Fibroblast of the aortic adventitia (primary cell): ENCODE data around the gene ACE. TPM values are rescaled to one million over a fixed set of nuclear protein-coding genes. Genes with fewer than 3 reads are reported as not detected.

Experiments
- DNase-seq: peaks from one replicate; pipeline ENCODE4 v3.0.0-alpha.2; 2010; ENCODE audit warnings: low read depth
- H3K4me3 ChIP-seq: 2 replicates; pipeline ENCODE4 v1.5.1; 2011; ENCODE audit warnings: low read depth, mild to moderate bottlenecking, control low read depth, low read length, moderate library complexity
- total RNA-seq: library from RNA; depleted of rRNA; stranded (reverse); fragments of >200 nt; gene quantifications from 2 replicates; pipeline ENCODE4 v1.2.3, GENCODE V29; 2012; ENCODE audit warnings: low replicate concordance
- TF ChIP-seq, protein P1 (sequence below): IDR thresholded peaks from 2 replicates; pipeline ENCODE4 v1.5.1; 2011; ENCODE audit warnings: mild to moderate bottlenecking, low read length, control low read depth, inconsistent platforms; ENCODE audit not compliant: insufficient read depth

The ACE gene
- total RNA-seq, 1 donor, result 24.3 TPM

DNA sequence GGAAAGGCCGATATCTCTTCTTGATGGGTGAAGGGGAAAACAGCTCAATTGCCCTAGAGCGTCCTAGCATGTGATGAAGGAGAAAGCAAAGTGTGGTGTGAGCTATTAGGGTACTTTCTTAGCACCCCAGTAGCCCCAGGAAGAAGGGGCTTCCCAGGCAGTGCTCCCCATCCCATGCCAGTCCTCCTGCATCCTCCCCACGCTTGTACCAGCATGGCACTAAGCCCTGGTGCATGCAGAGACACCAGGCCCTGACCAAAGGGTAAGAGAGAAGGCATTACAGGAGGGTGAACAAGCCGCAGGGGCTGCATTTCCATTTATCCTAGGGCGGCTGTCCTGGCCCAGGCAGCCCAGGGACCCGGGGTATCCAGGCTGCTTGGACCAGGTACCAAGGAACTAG lies 33.8 kb upstream of the ACE start:
- TF ChIP-seq, protein P1, sequence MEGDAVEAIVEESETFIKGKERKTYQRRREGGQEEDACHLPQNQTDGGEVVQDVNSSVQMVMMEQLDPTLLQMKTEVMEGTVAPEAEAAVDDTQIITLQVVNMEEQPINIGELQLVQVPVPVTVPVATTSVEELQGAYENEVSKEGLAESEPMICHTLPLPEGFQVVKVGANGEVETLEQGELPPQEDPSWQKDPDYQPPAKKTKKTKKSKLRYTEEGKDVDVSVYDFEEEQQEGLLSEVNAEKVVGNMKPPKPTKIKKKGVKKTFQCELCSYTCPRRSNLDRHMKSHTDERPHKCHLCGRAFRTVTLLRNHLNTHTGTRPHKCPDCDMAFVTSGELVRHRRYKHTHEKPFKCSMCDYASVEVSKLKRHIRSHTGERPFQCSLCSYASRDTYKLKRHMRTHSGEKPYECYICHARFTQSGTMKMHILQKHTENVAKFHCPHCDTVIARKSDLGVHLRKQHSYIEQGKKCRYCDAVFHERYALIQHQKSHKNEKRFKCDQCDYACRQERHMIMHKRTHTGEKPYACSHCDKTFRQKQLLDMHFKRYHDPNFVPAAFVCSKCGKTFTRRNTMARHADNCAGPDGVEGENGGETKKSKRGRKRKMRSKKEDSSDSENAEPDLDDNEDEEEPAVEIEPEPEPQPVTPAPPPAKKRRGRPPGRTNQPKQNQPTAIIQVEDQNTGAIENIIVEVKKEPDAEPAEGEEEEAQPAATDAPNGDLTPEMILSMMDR, result no peak
- no peak for DNase-seq

DNA sequence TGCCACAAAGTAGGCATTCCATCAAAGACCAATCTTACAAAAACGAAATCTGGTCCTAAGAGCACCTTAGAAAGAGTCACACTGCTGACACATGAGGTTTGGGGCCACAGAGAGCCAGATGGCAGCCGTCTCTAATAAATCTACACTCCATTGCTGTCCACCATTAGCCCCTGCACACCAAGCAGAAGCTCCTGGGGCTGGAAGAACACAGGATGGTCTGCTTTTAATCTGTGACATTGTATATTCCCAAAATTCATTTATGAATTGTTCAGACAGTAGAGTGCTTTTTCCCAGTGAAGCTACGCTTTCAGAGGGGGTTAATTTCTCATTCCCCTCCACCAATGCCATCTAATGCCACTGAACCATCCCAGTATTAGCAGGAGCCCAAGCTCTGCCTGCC lies 32.4 kb upstream of the ACE start:
- DNase-seq, result no peak
- TF ChIP-seq, protein P1, result no peak
- no peak overlapping the region for H3K4me3 ChIP-seq

More for the DNA sequence above, 33.8 kb upstream of the ACE start:
- no peak overlapping the region for H3K4me3 ChIP-seq

DNA sequence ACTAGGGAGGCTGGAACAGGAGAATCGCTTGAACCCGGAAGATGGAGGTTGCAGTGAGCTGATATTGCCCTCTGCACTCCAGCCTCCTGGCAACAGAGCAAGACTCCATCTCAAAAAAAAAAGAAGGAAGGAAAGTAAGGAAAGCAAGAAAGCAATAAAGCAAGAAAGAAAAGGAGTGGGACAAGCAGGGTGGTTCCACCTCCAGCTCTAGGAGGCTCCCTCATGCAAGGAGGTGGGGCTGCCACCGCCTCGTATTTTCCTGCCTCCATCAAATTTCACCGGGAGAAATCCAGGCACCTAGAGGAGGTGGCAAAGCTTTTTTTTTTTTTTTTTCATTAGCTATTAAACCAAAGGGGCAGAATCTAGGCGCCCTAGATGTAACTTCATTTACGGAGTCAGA lies 31.8 kb upstream of the ACE start:
- TF ChIP-seq, protein P1, result no peak
- DNase-seq, result no peak
- H3K4me3 ChIP-seq, result peak overlapping the region; percentile 64

DNA sequence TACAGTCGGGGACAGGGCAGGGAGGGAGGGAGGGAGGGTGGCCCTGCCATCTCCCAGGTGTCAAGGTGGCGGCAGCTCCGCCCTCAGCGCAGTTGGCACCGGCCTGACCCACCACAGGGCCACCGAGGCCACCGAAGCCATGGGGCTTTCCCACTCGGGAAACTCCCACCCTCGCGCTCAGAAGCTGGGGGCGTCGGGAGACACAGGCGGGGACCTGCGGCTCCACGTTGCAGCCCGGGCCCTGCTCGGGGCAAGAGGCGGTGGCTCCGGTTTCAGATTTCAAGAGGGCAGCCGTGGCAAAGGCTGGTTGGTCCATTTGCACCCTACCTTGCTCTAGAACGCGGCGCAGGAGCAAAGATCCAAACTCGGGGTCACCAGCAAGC lies 31.3 kb upstream of the ACE start:
- DNase-seq, result no peak
- TF ChIP-seq, protein P1, result no peak
- H3K4me3 ChIP-seq, result peak overlapping the region; percentile 64

DNA sequence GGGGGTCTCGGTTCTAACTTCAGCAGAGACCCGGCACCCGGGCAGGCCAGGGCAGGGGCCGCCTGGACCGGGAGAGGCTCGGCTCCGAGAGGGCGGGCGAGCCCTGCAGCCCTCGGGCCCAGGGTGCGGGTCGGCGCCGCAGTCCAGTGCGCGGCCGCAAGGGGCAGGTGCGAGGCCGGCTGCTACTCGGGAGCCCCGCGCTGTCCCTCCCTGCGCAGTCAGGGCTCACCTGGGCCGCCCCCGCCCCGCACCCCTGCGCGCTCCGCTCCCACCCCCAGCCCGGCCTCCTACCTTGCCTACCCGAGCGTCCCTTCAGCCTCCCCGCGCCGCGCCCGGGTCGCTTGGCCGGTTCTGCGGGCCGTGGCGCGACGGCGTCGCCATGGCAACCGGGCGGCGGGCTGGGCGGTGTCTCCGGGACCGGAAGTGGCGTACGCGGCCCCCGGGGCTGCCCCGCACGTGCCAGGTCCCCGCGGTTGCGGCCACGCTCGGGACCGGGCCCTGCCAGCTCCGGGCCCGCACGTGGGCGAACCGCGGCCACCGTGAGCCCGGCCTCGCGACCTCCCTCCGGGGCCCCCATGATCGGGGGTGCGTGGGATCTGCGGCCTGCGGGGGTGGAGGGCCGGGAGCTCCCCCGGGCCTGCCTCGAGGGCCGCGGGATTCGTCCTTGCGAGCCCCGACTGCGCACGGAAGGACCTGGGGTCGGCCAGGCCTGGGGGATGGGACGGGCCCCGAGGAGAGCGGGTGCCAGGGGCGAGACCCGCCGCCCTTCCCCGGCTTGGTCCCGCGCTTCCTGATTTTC lies 30.7 kb upstream of the ACE start, which contains the start of gene CYB561:
Gene CYB561, minus strand, starts transcription at position 353 of the 799 bp plus-strand sequence. CDS start 8,759 bp downstream, outside the sequence.
- TF ChIP-seq, protein P1, result peak; percentile 43
- peak; percentile 54 for DNase-seq
- peak within 1 kb of the TSS; percentile 64 for H3K4me3 ChIP-seq

DNA sequence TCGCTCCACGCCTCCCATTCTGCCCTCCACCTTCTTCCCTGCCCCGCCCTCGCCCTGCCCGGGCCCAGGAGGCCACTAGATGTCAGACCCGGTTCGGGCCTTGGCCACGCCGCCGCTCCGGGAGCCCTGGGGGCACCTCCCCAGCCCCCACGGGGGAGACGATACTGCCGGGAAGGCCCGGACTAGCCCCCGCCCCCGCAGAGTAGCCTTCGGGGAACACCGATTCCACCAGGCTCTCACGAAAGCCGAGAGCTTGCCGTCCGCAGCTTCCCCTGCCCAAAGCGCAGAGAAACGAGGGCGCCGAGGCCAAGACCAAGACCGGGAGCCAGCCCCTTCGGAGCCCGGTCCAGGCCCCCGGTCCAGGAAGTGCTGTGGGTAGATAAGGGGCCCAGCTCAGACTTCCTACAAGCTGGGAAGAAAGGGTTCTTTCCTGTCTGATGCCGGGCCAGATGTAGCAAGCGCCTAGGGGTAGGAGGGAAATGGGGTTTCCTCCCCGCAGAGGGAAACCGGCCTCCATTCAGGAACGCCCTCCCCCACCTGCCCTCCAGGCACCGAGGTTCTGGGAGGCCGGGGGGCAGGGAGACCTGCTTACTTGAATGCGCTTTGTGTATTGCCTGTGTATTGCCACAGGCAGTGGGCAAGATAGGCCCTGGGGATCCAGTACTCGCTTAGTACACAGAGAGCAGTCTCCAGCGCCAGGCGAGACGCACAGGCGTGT lies 29.9 kb upstream of the ACE start:
- TF ChIP-seq, protein P1, result peak; percentile 27
- H3K4me3 ChIP-seq, result peak overlapping the region; percentile 64
- peak; percentile 68 for DNase-seq
